ENCODE results near the gene HSP90B1. TPM values are rescaled to one million over a fixed set of nuclear protein-coding genes. Genes with fewer than 3 reads are reported as not detected.

Gene HSP90B1
- total RNA-seq, result 131 TPM

DNA sequence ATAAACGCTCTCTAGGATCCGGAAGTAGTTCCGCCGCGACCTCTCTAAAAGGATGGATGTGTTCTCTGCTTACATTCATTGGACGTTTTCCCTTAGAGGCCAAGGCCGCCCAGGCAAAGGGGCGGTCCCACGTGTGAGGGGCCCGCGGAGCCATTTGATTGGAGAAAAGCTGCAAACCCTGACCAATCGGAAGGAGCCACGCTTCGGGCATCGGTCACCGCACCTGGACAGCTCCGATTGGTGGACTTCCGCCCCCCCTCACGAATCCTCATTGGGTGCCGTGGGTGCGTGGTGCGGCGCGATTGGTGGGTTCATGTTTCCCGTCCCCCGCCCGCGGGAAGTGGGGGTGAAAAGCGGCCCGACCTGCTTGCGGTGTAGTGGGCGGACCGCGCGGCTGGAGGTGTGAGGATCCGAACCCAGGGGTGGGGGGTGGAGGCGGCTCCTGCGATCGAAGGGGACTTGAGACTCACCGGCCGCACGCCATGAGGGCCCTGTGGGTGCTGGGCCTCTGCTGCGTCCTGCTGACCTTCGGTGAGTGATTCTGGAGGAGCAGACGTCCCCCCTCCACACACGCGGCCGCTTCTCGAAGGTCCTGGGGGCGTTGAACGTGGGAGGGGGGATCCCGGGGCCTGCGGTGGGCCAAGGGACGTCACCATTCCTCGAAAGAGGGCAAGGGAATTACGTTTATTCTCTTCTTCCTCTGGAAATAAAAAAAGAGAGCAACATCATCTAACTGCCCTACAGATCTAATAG lies at the start of gene HSP90B1:
Gene HSP90B1, plus strand, starts transcription at position 377 of the 753 bp plus-strand sequence. Its CDS starts 106 bp downstream, at position 483.
- peak; percentile 99 for DNase-seq

DNA sequence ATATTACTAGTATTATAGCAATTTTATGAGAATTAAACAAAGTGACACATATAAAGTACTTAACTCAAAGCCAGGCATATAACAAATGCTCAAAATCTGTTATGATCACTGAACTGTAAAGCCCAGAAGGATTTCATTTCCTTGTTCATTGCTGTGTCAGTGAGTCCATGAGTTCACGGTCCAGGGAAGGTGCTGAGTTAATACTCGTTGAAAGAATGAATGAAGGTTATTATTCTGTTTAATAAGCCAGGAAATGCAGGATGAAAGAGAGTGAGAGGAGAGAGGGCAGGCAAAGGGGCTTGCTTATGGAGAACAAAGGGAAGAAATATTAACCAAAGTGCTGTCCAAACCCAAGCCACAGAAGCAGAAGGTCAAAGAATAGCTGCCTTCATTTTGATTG lies 48.9 kb upstream of the HSP90B1 start:
- DNase-seq, result no peak

DNA sequence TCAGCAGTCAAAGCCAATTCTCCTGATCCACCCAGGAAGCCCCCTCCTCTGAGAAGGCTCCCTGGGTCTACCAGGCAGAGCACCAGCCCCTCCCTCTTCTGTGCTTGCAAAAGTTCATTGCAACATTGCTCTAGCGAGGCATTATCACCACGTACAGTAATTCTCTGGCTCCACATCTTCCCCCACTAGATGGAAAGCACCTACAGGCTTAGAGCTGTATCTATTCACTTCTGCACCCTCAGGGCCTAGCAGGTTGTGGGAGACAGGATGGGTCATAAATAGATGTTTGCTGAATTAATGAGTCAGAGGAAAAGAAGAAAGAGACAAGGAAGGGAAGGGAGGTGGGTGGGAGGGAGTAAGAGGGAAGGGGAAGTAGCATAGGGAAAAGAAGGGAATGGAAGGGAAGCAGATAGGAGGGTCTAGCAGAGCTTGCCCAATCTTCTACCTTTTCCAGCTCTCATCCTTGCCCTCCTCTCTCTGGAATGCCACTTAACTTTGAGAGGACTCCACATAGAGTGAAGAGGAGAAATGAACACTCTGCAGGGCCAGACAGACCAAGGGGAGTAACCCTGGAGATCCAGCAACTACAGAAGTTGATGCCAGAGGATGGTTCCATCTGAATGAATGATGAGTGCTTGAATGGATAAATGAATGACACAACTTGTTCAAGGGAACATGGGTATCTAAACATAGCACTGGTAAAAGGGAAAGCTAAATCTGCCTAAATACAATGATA lies 47.2 kb upstream of the HSP90B1 start:
- DNase-seq, result no peak

DNA sequence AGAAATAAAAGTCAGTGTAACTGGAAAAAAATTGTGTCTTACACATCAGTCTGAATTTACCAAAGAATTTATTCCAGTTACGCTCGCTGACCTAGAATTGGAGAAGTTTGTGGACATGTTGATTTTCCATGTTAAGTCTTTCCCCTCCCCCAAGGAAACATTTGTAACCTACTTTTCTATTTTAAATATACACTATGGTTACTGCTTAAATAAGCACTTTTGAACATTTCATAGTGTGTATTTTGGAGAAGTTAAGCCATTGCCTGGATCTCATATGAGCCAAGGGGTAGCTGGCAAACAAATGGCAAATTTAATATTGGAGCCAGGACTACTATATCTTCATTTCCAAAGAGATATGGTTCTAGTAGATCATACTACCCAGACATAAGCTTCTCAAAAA lies 46.3 kb upstream of the HSP90B1 start:
- no peak for DNase-seq

DNA sequence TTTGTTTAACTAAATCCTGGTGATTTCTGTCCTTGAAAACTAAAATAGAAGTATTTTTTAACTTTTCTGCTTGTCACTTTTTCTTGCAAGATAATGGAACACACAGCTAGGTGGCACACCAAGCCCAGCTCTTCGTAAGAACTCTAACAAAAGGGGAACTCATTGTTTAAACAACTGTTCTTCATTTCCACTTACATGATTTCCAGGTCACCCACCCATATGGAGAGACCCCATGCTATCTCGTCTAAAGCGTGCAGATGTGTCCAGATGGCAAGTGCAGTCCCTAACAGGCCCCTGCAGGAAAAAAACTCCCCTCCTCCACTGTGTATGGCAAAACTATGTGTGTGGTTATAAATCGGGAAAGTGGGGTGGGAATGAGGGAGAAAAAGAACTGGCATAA lies 45.9 kb upstream of the HSP90B1 start:
- DNase-seq, result no peak

DNA sequence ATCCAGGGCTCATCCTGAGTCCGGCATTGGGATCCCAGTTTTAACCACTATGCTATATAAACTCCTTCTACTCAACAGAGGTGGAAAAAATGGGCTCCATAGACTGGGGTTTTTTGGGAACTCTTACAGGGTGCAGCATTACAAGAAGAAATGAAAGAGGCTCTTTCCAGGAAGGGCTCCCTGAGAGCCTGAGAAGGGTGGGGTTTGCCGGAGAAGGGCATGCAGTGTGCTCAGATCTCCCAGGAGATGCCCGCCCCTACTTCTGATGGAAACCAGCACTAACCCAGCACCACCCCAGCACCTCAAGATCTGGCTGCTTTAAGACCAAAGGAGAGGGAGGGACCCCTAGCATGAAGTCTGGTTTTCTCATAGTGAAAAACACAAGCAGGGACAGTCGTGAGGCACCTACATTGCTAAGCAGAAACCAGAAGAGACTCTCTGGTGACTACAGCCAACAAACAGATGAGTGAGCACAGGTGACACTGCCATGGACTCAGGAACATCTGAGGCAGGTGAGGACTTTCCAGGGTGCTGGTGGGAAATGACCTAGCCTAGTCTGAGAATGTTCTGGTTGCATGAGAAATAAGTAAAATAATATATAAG lies 43.9 kb upstream of the HSP90B1 start:
- DNase-seq, result no peak

DNA sequence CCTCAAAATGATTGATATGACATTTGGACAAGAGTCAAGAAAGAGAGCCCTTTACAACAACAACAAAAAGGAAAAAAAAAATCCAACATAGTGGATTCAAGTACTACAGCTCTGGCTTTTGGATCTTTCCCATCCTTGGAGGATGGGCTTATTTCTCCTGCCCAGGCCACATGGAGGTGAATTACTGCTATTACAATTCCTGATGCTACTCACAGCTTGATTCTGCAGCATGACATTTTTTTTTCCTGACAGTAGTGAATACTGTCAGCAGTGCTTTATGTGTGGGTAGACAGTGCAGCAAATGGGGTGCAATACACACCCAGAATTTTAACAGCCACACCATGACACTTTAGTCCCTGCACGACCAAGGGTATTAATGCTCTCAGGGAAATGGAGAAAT lies 42.5 kb upstream of the HSP90B1 start:
- DNase-seq, result no peak

DNA sequence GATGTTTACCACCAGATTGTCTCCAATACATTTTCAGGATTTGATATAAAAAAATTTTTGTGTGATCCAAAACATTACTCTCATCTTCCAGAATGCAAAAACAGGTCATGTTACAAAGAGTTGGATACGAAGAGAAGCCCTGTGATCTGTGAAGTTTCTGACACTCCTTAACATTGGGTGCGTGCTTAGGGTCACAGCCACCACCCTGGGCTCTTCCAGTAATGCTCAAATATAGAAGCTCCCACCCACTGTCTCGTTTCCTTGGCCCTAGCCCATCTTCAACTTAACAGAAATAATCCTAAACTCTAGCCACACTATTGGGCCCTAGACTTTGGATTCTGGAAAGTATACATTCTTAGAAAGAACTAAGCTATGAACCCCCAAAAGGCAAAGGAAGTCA lies 32.9 kb upstream of the HSP90B1 start:
- DNase-seq, result no peak

DNA sequence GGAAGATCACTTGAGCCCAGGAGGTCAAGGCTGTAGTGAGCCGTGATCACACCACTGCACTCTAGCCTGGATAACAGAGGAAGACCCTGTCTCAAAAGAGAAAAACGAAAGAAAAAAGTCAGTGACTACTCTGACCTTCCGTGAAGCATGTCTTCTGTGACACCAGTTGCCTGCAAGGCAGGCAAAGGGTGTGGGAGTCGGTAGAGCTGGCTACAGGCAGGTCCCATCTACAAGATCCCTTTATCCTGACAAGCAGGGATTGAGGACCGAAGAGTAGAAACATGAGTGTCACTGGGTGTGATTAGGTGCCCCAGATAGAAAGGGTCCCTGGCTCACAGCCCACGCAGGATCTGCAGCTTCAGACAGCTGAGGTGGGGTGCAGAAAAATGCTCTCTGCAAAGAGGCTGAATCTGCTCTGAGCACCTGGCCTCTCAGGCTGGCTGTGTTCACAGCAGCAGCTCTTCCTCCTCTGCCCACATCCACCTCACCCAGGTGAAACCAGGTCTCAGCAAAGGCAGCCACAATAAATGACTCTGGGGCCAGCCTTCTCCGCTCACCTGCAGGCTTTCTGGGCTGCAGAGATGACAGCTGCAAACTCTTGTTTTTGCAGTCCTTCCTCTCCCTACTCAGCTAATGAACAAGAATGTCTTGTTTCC lies 28.6 kb upstream of the HSP90B1 start:
- DNase-seq, result no peak

DNA sequence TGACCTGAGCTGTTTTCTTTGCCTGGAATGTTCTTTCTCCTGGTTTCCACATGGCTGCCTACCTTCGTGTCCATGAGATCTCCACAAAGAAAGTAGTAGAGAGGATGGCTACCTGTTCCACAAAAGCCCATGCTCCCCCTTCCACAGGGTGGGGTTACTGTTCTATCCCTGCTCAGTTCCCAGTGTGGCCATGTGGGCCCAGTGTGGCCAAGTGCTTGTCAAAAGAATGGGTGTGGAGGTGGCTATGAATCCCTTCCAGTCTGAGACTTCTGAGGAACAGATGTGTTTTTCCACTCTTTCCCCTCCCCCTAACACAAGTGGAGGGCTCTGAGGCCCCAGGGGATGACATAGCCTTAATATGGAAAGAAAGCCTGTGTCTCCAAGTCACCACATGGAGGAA lies 26.2 kb upstream of the HSP90B1 start:
- DNase-seq, result no peak

DNA sequence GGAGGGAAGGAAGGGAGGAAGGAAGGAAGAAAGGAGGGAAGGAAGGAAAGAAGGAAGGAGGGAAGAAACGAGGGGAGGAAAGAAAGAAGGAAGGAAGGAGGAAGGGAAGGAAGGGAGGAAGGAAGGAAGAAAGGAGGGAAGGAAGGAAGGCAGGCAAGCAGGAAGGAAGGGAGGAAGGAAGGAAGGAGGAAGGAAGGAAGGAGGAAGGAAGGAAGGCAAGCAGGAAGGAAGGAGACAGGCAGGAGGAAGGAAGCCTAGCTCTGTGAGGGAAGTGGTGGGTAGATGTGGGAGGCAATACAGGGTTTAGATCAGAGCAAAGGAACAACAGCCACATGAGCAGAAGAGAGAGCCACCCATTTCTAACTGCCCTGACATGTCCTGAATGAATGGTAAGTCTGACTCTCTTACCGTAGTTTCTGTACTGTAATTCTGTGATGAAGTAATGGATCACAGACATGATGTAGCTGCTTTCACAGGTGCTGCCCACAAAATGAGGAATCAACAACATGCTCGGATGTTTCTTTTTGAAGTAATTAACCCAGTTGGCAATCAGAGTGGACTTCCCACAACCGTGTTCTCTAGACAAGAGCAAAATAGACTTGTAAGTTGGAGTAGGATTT lies 24.4 kb upstream of the HSP90B1 start:
- DNase-seq, result no peak

DNA sequence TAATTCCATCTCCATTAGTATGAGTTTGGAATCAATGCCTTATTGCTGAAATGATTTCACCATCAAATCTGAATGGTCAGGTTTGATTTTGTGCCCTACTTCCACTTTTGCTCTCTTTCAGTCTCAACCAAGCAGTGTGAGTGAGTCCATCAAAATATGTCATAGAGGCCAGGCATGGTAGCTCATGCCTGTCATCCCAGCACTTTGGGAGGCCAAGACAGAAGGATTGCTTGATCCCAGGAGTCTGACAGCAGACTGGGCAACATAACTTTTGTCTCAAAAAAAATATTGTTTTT lies 22.0 kb upstream of the HSP90B1 start:
- DNase-seq, result no peak

DNA sequence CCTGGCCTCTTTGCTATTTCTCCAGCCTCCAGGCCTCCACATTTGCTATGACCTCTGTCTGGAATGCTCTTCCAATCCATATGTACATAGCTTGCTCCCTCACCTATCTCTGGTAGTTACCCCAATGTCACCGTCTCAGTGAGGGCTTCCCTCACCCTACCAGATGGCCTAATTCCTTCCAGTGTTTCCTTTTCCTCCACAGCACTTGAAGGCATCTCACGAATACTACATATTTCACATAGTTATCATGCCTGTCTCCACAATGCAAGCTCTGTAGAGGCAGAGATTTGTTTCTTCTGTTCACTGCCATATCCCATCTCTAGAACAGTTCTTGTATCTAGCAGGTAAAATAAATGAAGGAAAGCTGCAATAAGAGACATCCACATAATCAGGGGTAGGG lies 21.3 kb upstream of the HSP90B1 start:
- no peak for DNase-seq

DNA sequence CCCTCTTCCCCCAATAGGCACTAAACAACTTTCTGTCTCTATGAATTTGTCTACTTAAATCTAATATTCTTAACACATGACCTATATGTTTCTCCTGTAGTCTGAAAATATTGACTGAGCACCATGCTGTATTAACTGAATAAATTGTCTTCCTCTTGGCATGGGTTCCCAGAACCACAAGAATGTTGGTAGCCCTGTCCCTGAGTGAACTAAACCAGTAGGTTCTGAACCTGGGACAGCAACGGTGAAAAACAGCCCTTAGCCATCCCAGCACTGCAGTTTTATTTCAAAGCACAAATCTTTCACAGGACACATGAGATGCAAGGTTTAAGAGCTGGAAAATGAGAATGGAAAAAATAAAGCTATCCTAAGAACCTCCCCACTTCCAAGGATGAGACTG lies 20.4 kb upstream of the HSP90B1 start:
- no peak for DNase-seq

DNA sequence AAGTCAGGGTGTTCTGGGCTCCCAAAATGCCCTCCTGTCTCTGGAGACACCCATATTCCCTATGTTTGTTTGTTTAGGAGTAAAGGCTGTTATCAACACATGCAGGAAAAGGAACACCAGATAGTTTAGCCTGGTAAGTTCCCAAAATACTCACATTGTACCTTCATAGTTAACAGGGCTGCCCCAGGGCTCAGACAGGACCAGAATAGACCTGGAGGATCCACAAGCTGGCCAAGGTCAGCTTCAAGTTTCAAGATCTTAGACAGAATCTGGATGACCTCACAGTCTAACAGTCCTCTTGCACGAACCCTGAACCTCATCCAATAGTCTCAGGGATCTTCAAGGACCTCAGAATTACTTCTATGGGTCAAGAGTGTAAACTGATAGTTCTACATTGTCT lies 18.1 kb upstream of the HSP90B1 start:
- DNase-seq, result no peak

DNA sequence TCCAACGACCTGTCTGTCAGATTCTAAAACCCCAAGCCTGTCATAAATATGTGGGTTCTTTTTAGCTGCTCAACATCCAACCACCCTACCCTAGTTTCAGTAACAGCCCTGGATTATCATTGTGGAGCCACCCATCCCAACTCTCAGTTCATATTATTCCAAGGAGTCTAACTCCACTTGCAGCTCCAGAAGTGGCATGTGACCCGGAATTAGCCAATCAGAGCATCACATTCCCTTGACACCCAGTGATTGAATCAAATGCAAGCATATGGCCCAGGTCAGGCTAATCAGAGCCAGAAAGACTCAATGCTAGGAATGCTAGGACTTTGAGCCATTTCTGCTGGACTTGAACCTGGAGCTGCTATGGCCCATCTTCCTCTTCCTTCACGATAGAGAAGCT lies 17.1 kb upstream of the HSP90B1 start:
- DNase-seq, result no peak

DNA sequence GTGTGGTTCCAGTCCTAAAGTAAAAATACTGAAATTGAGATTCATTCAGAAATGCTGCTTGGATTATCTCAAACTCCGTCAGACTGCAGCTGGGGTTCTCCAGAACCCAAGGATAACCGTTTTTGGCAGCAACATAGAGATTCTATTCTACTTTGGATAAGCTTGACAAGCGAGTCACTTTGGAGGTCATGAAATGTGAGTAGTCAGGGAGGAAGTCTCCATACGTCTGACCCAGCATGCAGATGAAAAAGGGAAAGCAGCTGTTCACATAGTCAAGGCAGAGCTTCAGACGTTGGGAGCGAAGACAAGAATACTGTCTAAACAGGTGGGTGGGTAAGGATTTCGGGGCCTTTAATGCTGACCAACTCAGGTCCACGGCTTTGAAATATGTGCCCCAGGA lies 14.9 kb upstream of the HSP90B1 start:
- DNase-seq, result no peak

DNA sequence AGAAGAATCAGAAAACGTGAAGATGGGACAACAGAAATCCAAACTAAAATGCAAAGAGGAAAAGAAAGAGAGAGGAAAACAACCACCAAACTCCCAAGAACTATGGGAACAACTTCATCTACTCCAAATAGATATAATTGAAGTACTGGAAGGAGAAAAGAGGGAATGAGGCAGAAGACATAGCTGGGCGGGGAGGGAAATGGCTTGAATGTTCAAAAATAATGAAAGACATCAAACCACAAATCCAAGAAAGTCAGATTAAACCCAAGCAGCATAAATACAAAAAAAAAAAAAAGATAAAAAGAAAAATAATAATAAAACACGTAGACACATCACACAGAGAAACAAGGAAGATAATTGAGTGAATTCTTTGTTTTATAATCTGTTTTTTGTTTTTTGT lies 12.3 kb upstream of the HSP90B1 start:
- no peak for DNase-seq

DNA sequence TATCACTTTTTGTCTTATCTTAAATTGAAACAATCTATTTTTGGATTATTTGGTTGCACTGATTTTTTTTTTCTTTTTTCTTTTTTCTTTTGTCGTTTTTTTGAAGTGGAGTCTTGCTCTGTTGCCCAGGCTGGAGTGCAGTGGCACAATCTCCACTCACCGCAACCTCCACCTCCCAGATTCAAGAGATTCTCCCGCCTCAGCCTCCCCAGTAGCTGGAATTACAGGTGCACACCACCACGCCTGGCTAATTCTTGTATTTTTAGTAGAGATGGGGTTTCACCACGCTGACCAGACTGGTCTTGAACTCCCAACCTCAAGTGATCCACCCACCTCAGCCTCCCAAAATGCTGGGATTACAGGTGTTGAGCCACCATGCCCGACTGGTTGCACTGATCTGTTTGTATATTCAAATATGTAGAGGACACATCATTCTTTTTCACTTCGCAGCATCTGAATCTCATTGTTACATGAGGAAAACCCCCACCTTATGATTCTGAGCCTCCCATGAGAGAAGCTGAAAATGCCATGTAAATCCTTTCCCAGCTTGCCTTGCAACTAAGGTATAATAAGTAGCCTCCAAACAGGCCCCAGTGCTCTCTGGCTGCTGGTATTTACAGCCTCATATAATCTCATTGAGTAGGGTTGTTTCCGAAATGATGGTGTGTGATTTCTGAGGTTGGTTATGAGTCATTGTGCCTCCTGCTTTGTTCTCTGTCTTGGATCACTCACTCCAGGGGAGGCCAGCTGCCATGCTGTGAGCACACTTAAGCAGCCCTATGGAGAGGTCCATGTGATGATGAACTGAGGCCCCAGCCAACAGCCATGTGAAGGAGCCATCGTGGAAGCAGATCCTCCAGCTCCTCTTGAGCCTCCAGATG lies 5.2 kb upstream of the HSP90B1 start:
- DNase-seq, result no peak

DNA sequence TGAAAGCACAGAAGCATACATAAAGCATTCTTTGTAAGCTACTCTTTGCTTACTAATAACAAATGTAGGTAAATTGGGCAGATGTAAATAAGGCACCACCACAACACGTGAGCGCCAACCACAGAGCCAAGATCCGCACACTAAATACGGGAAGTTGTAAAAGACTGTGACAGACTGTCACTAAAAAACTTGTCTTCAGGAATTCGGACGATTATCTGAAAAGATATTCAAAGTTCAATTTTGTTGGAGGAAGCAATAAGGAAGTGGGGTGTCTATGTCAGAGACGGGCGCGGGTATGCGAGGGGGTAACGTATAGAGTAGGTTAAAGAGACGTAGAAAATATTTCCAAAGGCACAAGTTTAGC lies 1.5 kb upstream of the HSP90B1 start:
- no peak for DNase-seq

DNA sequence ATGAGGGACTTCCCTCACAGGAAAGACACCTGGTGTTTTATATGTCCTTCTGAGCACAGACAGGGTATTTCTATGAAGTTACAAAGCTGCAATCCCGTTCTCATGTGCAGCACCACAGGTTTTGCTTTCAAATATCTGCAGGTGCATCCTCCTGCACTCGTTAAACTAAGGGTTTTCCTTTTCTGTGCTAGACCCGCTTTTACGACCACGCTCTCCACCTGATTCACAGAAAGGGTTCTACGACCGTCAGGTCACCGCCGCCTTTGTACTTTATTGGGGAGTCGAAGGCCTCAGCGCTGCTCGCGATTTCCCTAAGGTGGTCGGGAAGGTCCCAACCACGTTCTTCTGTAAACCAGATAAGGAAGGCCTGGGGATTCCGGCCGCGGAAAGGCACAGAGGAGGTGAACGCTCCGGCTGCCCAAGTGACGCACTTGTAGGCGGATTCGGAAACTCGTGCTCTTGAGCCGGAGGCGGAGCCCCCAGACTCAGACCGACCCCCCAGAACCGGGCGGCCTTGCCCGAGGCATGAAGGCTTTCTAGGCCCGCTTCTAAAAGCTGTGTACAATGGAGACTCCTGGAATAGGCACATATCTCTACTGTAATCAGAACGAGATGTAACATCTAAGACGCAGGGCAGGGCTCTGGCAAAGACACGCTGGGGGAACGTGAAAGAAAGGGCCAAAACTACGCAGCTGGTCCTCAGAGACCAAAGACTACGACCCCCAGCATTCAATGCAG lies 995 bp upstream of the HSP90B1 start:
- DNase-seq, result peak; percentile 83

DNA sequence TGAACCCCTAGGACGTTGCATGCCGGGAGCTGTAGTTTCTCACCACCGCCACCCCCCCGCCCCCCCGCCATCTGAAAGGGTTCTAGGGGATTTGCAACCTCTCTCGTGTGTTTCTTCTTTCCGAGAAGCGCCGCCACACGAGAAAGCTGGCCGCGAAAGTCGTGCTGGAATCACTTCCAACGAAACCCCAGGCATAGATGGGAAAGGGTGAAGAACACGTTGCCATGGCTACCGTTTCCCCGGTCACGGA lies 501 bp upstream of the HSP90B1 start:
- DNase-seq, result peak; percentile 92

All from occipital lobe (tissue), 2 donors.